Endodermal cell (in vitro differentiated cells): ENCODE measurements around the gene UBC. TPM values are rescaled to one million over a fixed set of nuclear protein-coding genes. Genes with fewer than 3 reads are reported as not detected.
"Not testable (repeated sequence)": the region's sequence is repeated elsewhere in the genome, so short reads cannot be mapped to it uniquely, and the experiment has no call there.

Source experiments
- DNase-seq: peaks from one replicate; pipeline ENCODE4 v3.0.0-alpha.2; 2017
- H3K27ac ChIP-seq: 2 replicates; pipeline ENCODE4 v1.5.1; 2013; ENCODE audit warnings: mild to moderate bottlenecking, low read depth, low read length, moderate library complexity
- H3K27me3 ChIP-seq: 2 replicates; pipeline ENCODE4 v1.6.1; 2013; ENCODE audit warnings: mild to moderate bottlenecking, low read length, moderate library complexity; ENCODE audit not compliant: insufficient read depth, control insufficient read depth, poor library complexity, severe bottlenecking
- H3K36me3 ChIP-seq: 2 replicates; pipeline ENCODE4 v1.7.0; 2013; ENCODE audit warnings: mild to moderate bottlenecking, low read length, moderate library complexity; ENCODE audit not compliant: control insufficient read depth, insufficient read depth
- H3K4me1 ChIP-seq: one replicate; pipeline ENCODE4 v1.7.0; 2013; ENCODE audit warnings: low read length; ENCODE audit not compliant: control insufficient read depth, insufficient read depth
- H3K4me3 ChIP-seq: 2 replicates; pipeline ENCODE4 v1.5.1; 2013; ENCODE audit warnings: mild to moderate bottlenecking, low read length, moderate library complexity
- H3K9ac ChIP-seq: 2 replicates; pipeline ENCODE4 v1.6.1; 2013; ENCODE audit warnings: mild to moderate bottlenecking, low read length, moderate library complexity; ENCODE audit not compliant: poor library complexity, severe bottlenecking; ENCODE audit errors: extremely low read depth
- H3K9me3 ChIP-seq: 2 replicates; pipeline ENCODE4 v1.6.1; 2013; ENCODE audit warnings: mild to moderate bottlenecking, low read length, moderate library complexity; ENCODE audit not compliant: control insufficient read depth
- H3K27ac Mint-ChIP-seq: 2 replicates; pipeline ENCODE4 v1.8.0; 2020; ENCODE audit warnings: mixed read lengths
- H3K27me3 Mint-ChIP-seq: 2 replicates; pipeline ENCODE4 v1.8.0; 2021; ENCODE audit warnings: mild to moderate bottlenecking, mixed read lengths; ENCODE audit not compliant: insufficient read depth
- H3K36me3 Mint-ChIP-seq: 2 replicates; pipeline ENCODE4 v1.8.0; 2020; ENCODE audit warnings: low read depth, mixed read lengths
- H3K4me1 Mint-ChIP-seq: 2 replicates; pipeline ENCODE4 v1.8.0; 2020; ENCODE audit warnings: mixed read lengths
- H3K4me3 Mint-ChIP-seq: 2 replicates; pipeline ENCODE4 v1.8.0; 2020; ENCODE audit warnings: mild to moderate bottlenecking, moderate library complexity, mixed read lengths
- H3K9me3 Mint-ChIP-seq: 2 replicates; pipeline ENCODE4 v1.8.0; 2020; ENCODE audit warnings: mild to moderate bottlenecking, mixed read lengths
- CTCF ChIP-seq: fragments of 200-600 bp; sonication (generic); conservative IDR thresholded peaks from 2 replicates; pipeline ENCODE4 v1.5.0; 2021; ENCODE audit warnings: antibody characterized with exemption, mild to moderate bottlenecking
- WGBS, 2 experiments: methylation state at CpG; one replicate each; pipeline versions ENCODE4 v1.1.5 to v1.1.7; 2013; ENCODE audit warnings: missing lambda C conversion rate in 2 of 2, mixed read lengths in 1 of 2; ENCODE audit not compliant: insufficient coverage in 1 of 2, insufficient read length in 1 of 2; 5-methylcytosine and 5-hydroxymethylcytosine counted together
- total RNA-seq, 2 donors: library from RNA; stranded (reverse); fragmentation: NEBNext Ultra II Directional in 1 of 2; extraction: Animal tissue kit (Norgen Biotek cat#: 25700) in 1 of 2; gene quantifications; 2 replicates in 1 of 2; 3 replicates in 1 of 2; pipeline ENCODE4 v1.2.1, GENCODE V29; 2021

Gene UBC
- total RNA-seq, 2 donors from 2014 or later, result 580 to 625 TPM

- Histone ChIP-seq H3K27me3 (no peaks in the 10 kb centered on the region), H3K36me3 (no peaks in the 10 kb centered on the region), H3K4me1 (peaks cover 10% of the 10 kb centered on the region), H3K9ac (no peak overlapping the region), H3K4me3 (no peak overlapping the region), H3K9me3 (no peaks in the 10 kb centered on the region), H3K27ac (no peak overlapping the region)
- Mint-ChIP-seq H3K4me3 (no peak overlapping the region), H3K4me1 (peaks cover 26% of the 10 kb centered on the region), H3K9me3 (no peaks in the 10 kb centered on the region), H3K36me3 (no peaks in the 10 kb centered on the region), H3K27ac (no peak overlapping the region), H3K27me3 (peaks cover 4% of the 10 kb centered on the region)
- no peak for TF ChIP-seq CTCF
- 67 to 70% methylated on average over 3 to 9 of the region's 10 CpGs for WGBS, 2 experiments
- DNase-seq, result peak; percentile 72
Measured at GRCh38 chr12:124883263-124884130, 31.0 kb downstream of the UBC start.

- Mint-ChIP-seq H3K4me3 (no peak overlapping the region), H3K36me3 (no peaks in the 10 kb centered on the region), H3K27me3 (peaks cover 4% of the 10 kb centered on the region), H3K4me1 (peaks cover 19% of the 10 kb centered on the region), H3K27ac (no peak overlapping the region), H3K9me3 (no peaks in the 10 kb centered on the region)
- Histone ChIP-seq H3K27me3 (no peaks in the 10 kb centered on the region), H3K9me3 (no peaks in the 10 kb centered on the region), H3K36me3 (no peaks in the 10 kb centered on the region), H3K4me3 (no peak overlapping the region), H3K9ac (no peak overlapping the region), H3K4me1 (peaks cover 10% of the 10 kb centered on the region), H3K27ac (no peak overlapping the region)
- WGBS, 2 experiments, result 76 to 88% methylated on average over 7 to 10 of the region's 10 CpGs
- TF ChIP-seq CTCF, result no peak
- DNase-seq, result peak; percentile 68
Measured at GRCh38 chr12:124881123-124881522, 33.3 kb downstream of the UBC start.

DNA sequence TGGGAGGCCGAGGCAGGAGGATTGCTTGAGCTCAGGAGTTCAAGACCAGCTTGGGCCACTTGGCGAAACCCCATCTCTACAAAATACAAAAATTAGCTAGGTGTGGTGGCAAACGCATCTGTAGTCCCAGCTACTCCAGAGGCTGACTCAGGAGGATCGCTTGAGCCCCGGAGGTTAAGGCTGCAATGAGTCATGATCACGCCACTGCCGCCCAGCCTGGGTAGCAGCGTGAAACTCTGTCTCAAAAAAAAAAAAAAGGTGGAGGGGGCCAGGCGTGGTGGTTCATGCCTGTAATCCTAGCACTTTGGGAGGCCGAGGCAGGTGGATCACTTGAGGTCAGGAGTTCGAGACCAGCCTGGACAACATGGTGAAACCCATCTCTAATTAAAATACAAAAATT, 34.1 kb downstream of the UBC start:
- H3K27me3 ChIP-seq, H3K4me3 Mint-ChIP-seq, DNase-seq, H3K36me3 ChIP-seq, H3K4me1 ChIP-seq, H3K4me3 ChIP-seq, H3K27ac ChIP-seq, H3K27ac Mint-ChIP-seq, H3K9ac ChIP-seq, H3K9me3 Mint-ChIP-seq, H3K27me3 Mint-ChIP-seq, H3K9me3 ChIP-seq, H3K36me3 Mint-ChIP-seq: not testable (repeated sequence)
- peaks cover 19% of the 10 kb centered on the region for H3K4me1 Mint-ChIP-seq
- 95% methylated on average over 11 of the region's 11 CpGs for WGBS, 2 experiments
